ENCODE measurements around the gene SOWAHA.

The SOWAHA gene

GRCh38 chr5:132807163-132807838, 5.8 kb upstream of the SOWAHA start:
- no peak overlapping the region for H3K9ac ChIP-seq (ENCODE audit: insufficient read length, low read depth)
- DNase-seq (ENCODE audit: low read depth, low spot score), result no peak
- TF ChIP-seq ZNF274 (IDR thresholded peaks at IDR 0.05; ENCODE audit: low read depth, low read length) (no peak), YY1 (IDR thresholded peaks at IDR 0.05; ENCODE audit: insufficient read depth, insufficient read length) (no peak), SUZ12 (IDR thresholded peaks at IDR 0.05; ENCODE audit: extremely low read depth, insufficient read depth, insufficient read length) (no peak)
- H3K27me3 ChIP-seq (ENCODE audit: insufficient read depth, insufficient read length), result peaks cover 12% of the 10 kb centered on the region
- no peaks in the 10 kb centered on the region for H3K4me1 ChIP-seq (ENCODE audit: insufficient read depth, insufficient read length)
- no peaks in the 10 kb centered on the region for H3K9me3 ChIP-seq (ENCODE audit: insufficient read depth, low read length)
- H3K4me3 ChIP-seq (ENCODE audit: insufficient read length, low read depth), result no peak overlapping the region
- no peaks in the 10 kb centered on the region for H3K36me3 ChIP-seq (ENCODE audit: insufficient read depth, insufficient read length, low read length)

DNA sequence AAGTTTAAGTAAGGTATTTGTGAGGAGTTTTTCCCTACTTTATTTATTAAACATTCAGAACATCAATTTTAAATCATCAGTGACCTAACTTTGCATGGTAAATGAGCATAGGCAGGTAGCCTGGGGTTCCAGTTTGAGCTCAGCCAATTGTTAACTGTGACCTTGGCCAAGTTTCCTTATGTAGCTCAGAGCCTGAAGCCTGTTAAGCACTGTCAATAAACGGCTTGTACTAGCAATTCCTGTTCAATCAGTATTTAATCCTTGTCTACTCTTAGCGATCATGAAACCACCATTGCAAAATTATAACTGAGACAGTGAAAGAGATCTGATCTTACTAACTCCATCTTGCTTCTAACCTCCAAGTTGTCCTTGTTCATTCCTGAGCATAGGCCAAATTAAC, 4.7 kb upstream of the SOWAHA start:
- DNase-seq (ENCODE audit: low read depth, low spot score), result no peak

DNA sequence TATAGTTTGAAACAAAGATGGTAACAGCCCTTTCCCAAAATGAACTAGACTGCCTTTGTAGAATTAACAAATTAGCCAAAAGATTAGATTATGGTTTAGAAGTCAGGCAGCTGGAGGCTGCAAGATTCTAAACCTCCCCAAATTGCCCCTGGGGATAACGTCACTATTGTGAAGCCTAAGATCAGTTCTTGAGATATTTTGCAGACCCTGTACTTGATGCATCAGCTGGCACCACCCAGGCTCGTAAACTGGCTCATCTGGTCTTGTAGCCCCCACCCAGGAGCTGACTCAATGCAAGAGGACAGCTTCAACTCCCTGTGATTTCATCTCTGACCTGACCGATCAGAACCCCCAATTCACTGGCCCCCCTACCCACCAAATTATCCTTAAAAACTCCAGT, 4.2 kb upstream of the SOWAHA start:
- Histone ChIP-seq H3K36me3 (ENCODE audit: insufficient read depth, insufficient read length, low read length) (no peaks in the 10 kb centered on the region), H3K4me3 (ENCODE audit: insufficient read length, low read depth) (no peak overlapping the region), H3K9me3 (ENCODE audit: insufficient read depth, low read length) (no peaks in the 10 kb centered on the region), H3K4me1 (ENCODE audit: insufficient read depth, insufficient read length) (no peaks in the 10 kb centered on the region), H3K27me3 (ENCODE audit: insufficient read depth, insufficient read length) (peaks cover 26% of the 10 kb centered on the region), H3K9ac (ENCODE audit: insufficient read length, low read depth) (no peak overlapping the region)
- no peak for DNase-seq (ENCODE audit: low read depth, low spot score)
- TF ChIP-seq SUZ12 (IDR thresholded peaks at IDR 0.05; ENCODE audit: extremely low read depth, insufficient read depth, insufficient read length) (no peak), YY1 (IDR thresholded peaks at IDR 0.05; ENCODE audit: insufficient read depth, insufficient read length) (no peak), ZNF274 (IDR thresholded peaks at IDR 0.05; ENCODE audit: low read depth, low read length) (no peak)

More for the DNA sequence above, 4.7 kb upstream of the SOWAHA start:
- no peak for TF ChIP-seq ZNF274 (IDR thresholded peaks at IDR 0.05; ENCODE audit: low read depth, low read length)
- no peak for TF ChIP-seq SUZ12 (IDR thresholded peaks at IDR 0.05; ENCODE audit: extremely low read depth, insufficient read depth, insufficient read length)
- no peak for TF ChIP-seq YY1 (IDR thresholded peaks at IDR 0.05; ENCODE audit: insufficient read depth, insufficient read length)
- Histone ChIP-seq H3K27me3 (ENCODE audit: insufficient read depth, insufficient read length) (peaks cover 22% of the 10 kb centered on the region), H3K36me3 (ENCODE audit: insufficient read depth, insufficient read length, low read length) (no peaks in the 10 kb centered on the region), H3K9ac (ENCODE audit: insufficient read length, low read depth) (no peak overlapping the region), H3K4me3 (ENCODE audit: insufficient read length, low read depth) (no peak overlapping the region), H3K4me1 (ENCODE audit: insufficient read depth, insufficient read length) (no peaks in the 10 kb centered on the region), H3K9me3 (ENCODE audit: insufficient read depth, low read length) (no peaks in the 10 kb centered on the region)

- Histone ChIP-seq H3K4me3 (ENCODE audit: insufficient read length, low read depth) (no peak overlapping the region), H3K27me3 (ENCODE audit: insufficient read depth, insufficient read length) (peaks cover 44% of the 10 kb centered on the region), H3K36me3 (ENCODE audit: insufficient read depth, insufficient read length, low read length) (no peaks in the 10 kb centered on the region), H3K9me3 (ENCODE audit: insufficient read depth, low read length) (peaks cover 11% of the 10 kb centered on the region; the same call in 1 of the 2 replicates), H3K4me1 (ENCODE audit: insufficient read depth, insufficient read length) (peaks cover 2% of the 10 kb centered on the region), H3K9ac (ENCODE audit: insufficient read length, low read depth) (no peak overlapping the region)
- TF ChIP-seq YY1 (IDR thresholded peaks at IDR 0.05; ENCODE audit: insufficient read depth, insufficient read length) (no peak), ZNF274 (IDR thresholded peaks at IDR 0.05; ENCODE audit: low read depth, low read length) (no peak), SUZ12 (IDR thresholded peaks at IDR 0.05; ENCODE audit: extremely low read depth, insufficient read depth, insufficient read length) (no peak)
- no peak for DNase-seq (ENCODE audit: low read depth, low spot score)
Observed at GRCh38 chr5:132810605-132811004, 2.5 kb upstream of the SOWAHA start.

DNA sequence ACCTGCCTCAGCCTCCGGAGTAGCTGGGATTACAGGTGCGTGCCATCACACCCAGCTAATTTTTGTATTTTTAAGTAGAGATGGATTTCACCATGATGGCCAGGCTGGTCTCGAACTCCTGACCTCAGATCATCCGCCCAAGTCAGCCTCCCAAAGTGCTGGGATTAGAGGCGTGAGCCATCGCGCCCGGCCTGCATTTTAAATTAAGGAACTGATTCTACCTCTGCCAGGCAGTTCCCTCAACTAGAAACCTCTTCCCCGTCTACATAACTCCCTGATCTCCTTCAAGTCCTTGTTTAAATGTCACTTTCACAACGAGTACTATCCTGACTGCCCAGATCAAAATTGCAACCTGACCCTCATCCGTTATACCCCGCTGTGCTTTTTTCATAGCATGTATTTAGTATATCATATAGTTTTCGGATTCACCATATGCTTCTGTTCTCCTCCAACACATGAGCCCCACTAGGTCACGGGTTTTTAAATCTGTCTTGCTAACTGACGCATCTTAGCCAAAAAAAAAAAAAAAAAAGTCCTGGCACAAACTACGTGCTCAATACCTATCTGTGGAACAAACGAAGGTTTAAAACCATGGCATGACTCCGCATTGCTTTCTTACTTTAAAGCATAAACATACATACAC, 858 bp upstream of the SOWAHA start:
- H3K4me3 ChIP-seq (ENCODE audit: insufficient read length, low read depth), result no peak overlapping the region
- H3K9me3 ChIP-seq (ENCODE audit: insufficient read depth, low read length), result peaks cover 11% of the 10 kb centered on the region; the same call in 1 of the 2 replicates
- H3K36me3 ChIP-seq (ENCODE audit: insufficient read depth, insufficient read length, low read length), result no peaks in the 10 kb centered on the region
- H3K9ac ChIP-seq (ENCODE audit: insufficient read length, low read depth), result no peak overlapping the region
- TF ChIP-seq SUZ12 (IDR thresholded peaks at IDR 0.05; ENCODE audit: extremely low read depth, insufficient read depth, insufficient read length), result no peak
- no peak for TF ChIP-seq YY1 (IDR thresholded peaks at IDR 0.05; ENCODE audit: insufficient read depth, insufficient read length)
- no peak for TF ChIP-seq ZNF274 (IDR thresholded peaks at IDR 0.05; ENCODE audit: low read depth, low read length)
- H3K4me1 ChIP-seq (ENCODE audit: insufficient read depth, insufficient read length), result peaks cover 2% of the 10 kb centered on the region
- no peak for DNase-seq (ENCODE audit: low read depth, low spot score)
- H3K27me3 ChIP-seq (ENCODE audit: insufficient read depth, insufficient read length), result peaks cover 47% of the 10 kb centered on the region

- no peak for TF ChIP-seq YY1 (IDR thresholded peaks at IDR 0.05; ENCODE audit: insufficient read depth, insufficient read length)
- no peak for TF ChIP-seq SUZ12 (IDR thresholded peaks at IDR 0.05; ENCODE audit: extremely low read depth, insufficient read depth, insufficient read length)
- no peak for TF ChIP-seq ZNF274 (IDR thresholded peaks at IDR 0.05; ENCODE audit: low read depth, low read length)
- Histone ChIP-seq H3K4me1 (ENCODE audit: insufficient read depth, insufficient read length) (peaks cover 2% of the 10 kb centered on the region), H3K27me3 (ENCODE audit: insufficient read depth, insufficient read length) (peaks cover 47% of the 10 kb centered on the region), H3K9ac (ENCODE audit: insufficient read length, low read depth) (peak overlapping the region; percentile 64), H3K36me3 (ENCODE audit: insufficient read depth, insufficient read length, low read length) (no peaks in the 10 kb centered on the region), H3K9me3 (ENCODE audit: insufficient read depth, low read length) (peaks cover 11% of the 10 kb centered on the region; the same call in 1 of the 2 replicates), H3K4me3 (ENCODE audit: insufficient read length, low read depth) (peak overlapping the region; percentile 36)
- DNase-seq (ENCODE audit: low read depth, low spot score), result no peak
Observed at GRCh38 chr5:132813599-132814502, 749 bp downstream of the SOWAHA start.
